Naive B cell (primary cell): ENCODE data around the gene PC. TPM values are rescaled to one million over a fixed set of nuclear protein-coding genes. Genes with fewer than 3 reads are reported as not detected.

Experiments used
- ATAC-seq, 2 donors: fragments of 150-1000 bp; cut with Tn5 transposase; 2 replicates each; pipeline ENCODE4 v1.10.0; 2021; ENCODE audit warnings: low read depth in 2 of 2, mild to moderate bottlenecking in 2 of 2, moderate library complexity in 2 of 2
- DNase-seq: peaks from one replicate; pipeline ENCODE4 v3.0.0; 2022
- H3K27ac Mint-ChIP-seq, 6 donors: one replicate each; pipeline ENCODE4 v1.8.0; 2020 to 2022; ENCODE audit warnings: mild to moderate bottlenecking in 6 of 6, mixed read lengths in 6 of 6, moderate library complexity in 5 of 6, inconsistent platforms in 2 of 6
- H3K27me3 Mint-ChIP-seq, 3 donors: one replicate each; pipeline ENCODE4 v1.8.0; 2021 to 2022; ENCODE audit warnings: mixed read lengths in 3 of 3, mild to moderate bottlenecking in 1 of 3
- H3K36me3 Mint-ChIP-seq, 2 donors: one replicate each; pipeline ENCODE4 v1.8.0; 2020 to 2022; ENCODE audit warnings: mixed read lengths in 2 of 2, inconsistent platforms in 1 of 2, mild to moderate bottlenecking in 1 of 2
- H3K4me1 Mint-ChIP-seq, 3 donors: one replicate each; pipeline ENCODE4 v1.8.0; 2020 to 2022; ENCODE audit warnings: mixed read lengths in 3 of 3, inconsistent platforms in 1 of 3, mild to moderate bottlenecking in 1 of 3, moderate library complexity in 1 of 3
- H3K4me3 Mint-ChIP-seq, 8 donors: one replicate each; pipeline ENCODE4 v1.8.0; 2020 to 2022; ENCODE audit warnings: mild to moderate bottlenecking in 8 of 8, mixed read lengths in 8 of 8, moderate library complexity in 8 of 8, inconsistent platforms in 2 of 8
- H3K9me3 Mint-ChIP-seq, 7 donors: one replicate each; pipeline ENCODE4 v1.8.0; 2020 to 2022; ENCODE audit warnings: mixed read lengths in 7 of 7, mild to moderate bottlenecking in 5 of 7, inconsistent platforms in 2 of 7, moderate library complexity in 1 of 7
- polyA plus RNA-seq, 6 donors: library from polyadenylated mRNA; unstranded; fragments of 300-500 nt; fragmentation: Illumina TruSeq; gene quantifications; one replicate each; pipeline ENCODE4 v1.2.3, GENCODE V29; 2021; ENCODE audit warnings: low read depth in 6 of 6

Gene PC
- polyA plus RNA-seq, 6 donors from 2014 or later: 0.96 to 4.2 (median 1.7) TPM

GRCh38 chr11:66888282-66888681 is 69.9 kb downstream of the PC start:
- ATAC-seq (no peak), DNase-seq (no peak)
- Mint-ChIP-seq H3K36me3 (no peaks in the 10 kb centered on the region), H3K9me3 (no peaks in the 10 kb centered on the region), H3K4me3 (no peak overlapping the region), H3K27ac (no peak overlapping the region), H3K4me1 (peaks cover 0 to 3% (median 0%) of the 10 kb centered on the region in 3 donors), H3K27me3 (peaks cover 3 to 17% (median 13%) of the 10 kb centered on the region in 3 donors)

GRCh38 chr11:66887526-66887925 is 70.7 kb downstream of the PC start:
- H3K9me3 Mint-ChIP-seq: no peaks in the 10 kb centered on the region
- ATAC-seq: no peak
- H3K4me3 Mint-ChIP-seq: no peak overlapping the region
- no peak overlapping the region for H3K27ac Mint-ChIP-seq
- H3K36me3 Mint-ChIP-seq: no peaks in the 10 kb centered on the region
- DNase-seq: no peak
- peaks cover 3 to 17% (median 13%) of the 10 kb centered on the region in 3 donors for H3K27me3 Mint-ChIP-seq
- H3K4me1 Mint-ChIP-seq: peaks cover 0 to 9% (median 5%) of the 10 kb centered on the region in 3 donors

- Mint-ChIP-seq H3K4me1 (peaks cover 0 to 9% (median 5%) of the 10 kb centered on the region in 3 donors), H3K4me3 (no peak overlapping the region), H3K36me3 (no peaks in the 10 kb centered on the region), H3K27ac (peak overlapping the region in 1 of 6 donors; percentile 88), H3K9me3 (no peaks in the 10 kb centered on the region), H3K27me3 (peaks cover 3 to 19% (median 8%) of the 10 kb centered on the region in 3 donors)
- ATAC-seq: no peak
- no peak for DNase-seq
Observed at GRCh38 chr11:66886671-66887221, 71.4 kb downstream of the PC start.

- Mint-ChIP-seq H3K36me3 (no peaks in the 10 kb centered on the region), H3K27ac (peak overlapping the region in 2 of 6 donors; percentile 8 to 69), H3K4me1 (peaks cover 0 to 9% (median 5%) of the 10 kb centered on the region in 3 donors), H3K27me3 (peaks cover 3 to 17% (median 8%) of the 10 kb centered on the region in 3 donors), H3K9me3 (no peaks in the 10 kb centered on the region), H3K4me3 (no peak overlapping the region)
- DNase-seq (no peak), ATAC-seq (no peak)
Observed at GRCh38 chr11:66885950-66886440, 72.2 kb downstream of the PC start.

- Mint-ChIP-seq H3K4me1 (peaks cover 3 to 9% (median 5%) of the 10 kb centered on the region in 3 donors), H3K9me3 (no peaks in the 10 kb centered on the region), H3K4me3 (no peak overlapping the region), H3K36me3 (no peaks in the 10 kb centered on the region), H3K27ac (no peak overlapping the region), H3K27me3 (peaks cover 3 to 17% (median 8%) of the 10 kb centered on the region in 3 donors)
- DNase-seq (no peak), ATAC-seq (no peak)
Observed at GRCh38 chr11:66885469-66885868, 72.7 kb downstream of the PC start.

- peaks cover 3 to 21% (median 8%) of the 10 kb centered on the region in 3 donors for H3K27me3 Mint-ChIP-seq
Observed at GRCh38 chr11:66884443-66884842, 73.7 kb downstream of the PC start.

GRCh38 chr11:66883016-66883965 is 74.9 kb downstream of the PC start:
- Mint-ChIP-seq H3K27ac (no peak overlapping the region), H3K4me1 (peaks cover 4 to 9% (median 5%) of the 10 kb centered on the region in 3 donors), H3K36me3 (no peaks in the 10 kb centered on the region), H3K4me3 (no peak overlapping the region), H3K9me3 (no peaks in the 10 kb centered on the region), H3K27me3 (peaks cover 3 to 23% (median 8%) of the 10 kb centered on the region in 3 donors)
- DNase-seq (peak; percentile 42), ATAC-seq (peak; percentile 67 to 82)

More at GRCh38 chr11:66884443-66884842, 73.7 kb downstream of the PC start:
- Mint-ChIP-seq H3K9me3 (no peaks in the 10 kb centered on the region), H3K27ac (no peak overlapping the region), H3K4me3 (no peak overlapping the region), H3K4me1 (peaks cover 4 to 9% (median 5%) of the 10 kb centered on the region in 3 donors), H3K36me3 (no peaks in the 10 kb centered on the region)
- DNase-seq: no peak
- no peak for ATAC-seq

- H3K27ac Mint-ChIP-seq: no peak overlapping the region
- H3K9me3 Mint-ChIP-seq: no peaks in the 10 kb centered on the region
- no peak for DNase-seq
- ATAC-seq: no peak
- no peaks in the 10 kb centered on the region for H3K36me3 Mint-ChIP-seq
- H3K27me3 Mint-ChIP-seq: peaks cover 3 to 23% (median 8%) of the 10 kb centered on the region in 3 donors
- peaks cover 4 to 9% (median 5%) of the 10 kb centered on the region in 3 donors for H3K4me1 Mint-ChIP-seq
- no peak overlapping the region for H3K4me3 Mint-ChIP-seq
Observed at GRCh38 chr11:66882561-66883015, 75.6 kb downstream of the PC start.

GRCh38 chr11:66881927-66882452 is 76.2 kb downstream of the PC start:
- no peak overlapping the region for H3K4me3 Mint-ChIP-seq
- no peak overlapping the region for H3K27ac Mint-ChIP-seq
- no peak for ATAC-seq
- no peaks in the 10 kb centered on the region for H3K9me3 Mint-ChIP-seq
- H3K27me3 Mint-ChIP-seq: peaks cover 3 to 23% (median 8%) of the 10 kb centered on the region in 3 donors
- no peak for DNase-seq
- H3K36me3 Mint-ChIP-seq: no peaks in the 10 kb centered on the region
- H3K4me1 Mint-ChIP-seq: peaks cover 4 to 9% (median 5%) of the 10 kb centered on the region in 3 donors

- H3K4me1 Mint-ChIP-seq: peaks cover 4 to 9% (median 5%) of the 10 kb centered on the region in 3 donors
- no peak overlapping the region for H3K4me3 Mint-ChIP-seq
- ATAC-seq (no peak), DNase-seq (no peak)
- H3K27ac Mint-ChIP-seq: peak overlapping the region in 1 of 6 donors; percentile 72
- H3K36me3 Mint-ChIP-seq: no peaks in the 10 kb centered on the region
- no peaks in the 10 kb centered on the region for H3K9me3 Mint-ChIP-seq
- H3K27me3 Mint-ChIP-seq: peaks cover 3 to 23% (median 11%) of the 10 kb centered on the region in 3 donors
Observed at GRCh38 chr11:66881451-66881835, 76.7 kb downstream of the PC start.

- Mint-ChIP-seq H3K9me3 (no peaks in the 10 kb centered on the region), H3K27me3 (peaks cover 3 to 27% (median 12%) of the 10 kb centered on the region in 3 donors), H3K36me3 (no peaks in the 10 kb centered on the region), H3K27ac (peak overlapping the region in 2 of 6 donors; percentile 26 to 72), H3K4me1 (peaks cover 4 to 9% (median 5%) of the 10 kb centered on the region in 3 donors), H3K4me3 (no peak overlapping the region)
- DNase-seq (no peak), ATAC-seq (no peak)
Observed at GRCh38 chr11:66880496-66881450, 77.4 kb downstream of the PC start.

- Mint-ChIP-seq H3K27me3 (peaks cover 6 to 35% (median 17%) of the 10 kb centered on the region in 3 donors), H3K4me3 (peak overlapping the region in 1 of 8 donors; percentile 60), H3K9me3 (no peaks in the 10 kb centered on the region), H3K27ac (peak overlapping the region in 1 of 6 donors; percentile 32), H3K36me3 (no peaks in the 10 kb centered on the region), H3K4me1 (peaks cover 4 to 9% (median 5%) of the 10 kb centered on the region in 3 donors)
- DNase-seq (no peak), ATAC-seq (no peak)
Observed at GRCh38 chr11:66879999-66880398, 78.2 kb downstream of the PC start.
